NCI-H2227 (cell line): ENCODE data around the gene BOC.

ENCODE experiments used
- DNase-seq: peaks from one replicate; lab custom pipeline; 2025; ENCODE audit not compliant: unreplicated experiment; lab: John Stamatoyannopoulos, UW

BOC gene

GRCh38 chr3:113247068-113247467 lies 35.7 kb downstream of the BOC start:
- DNase-seq: no peak

DNA sequence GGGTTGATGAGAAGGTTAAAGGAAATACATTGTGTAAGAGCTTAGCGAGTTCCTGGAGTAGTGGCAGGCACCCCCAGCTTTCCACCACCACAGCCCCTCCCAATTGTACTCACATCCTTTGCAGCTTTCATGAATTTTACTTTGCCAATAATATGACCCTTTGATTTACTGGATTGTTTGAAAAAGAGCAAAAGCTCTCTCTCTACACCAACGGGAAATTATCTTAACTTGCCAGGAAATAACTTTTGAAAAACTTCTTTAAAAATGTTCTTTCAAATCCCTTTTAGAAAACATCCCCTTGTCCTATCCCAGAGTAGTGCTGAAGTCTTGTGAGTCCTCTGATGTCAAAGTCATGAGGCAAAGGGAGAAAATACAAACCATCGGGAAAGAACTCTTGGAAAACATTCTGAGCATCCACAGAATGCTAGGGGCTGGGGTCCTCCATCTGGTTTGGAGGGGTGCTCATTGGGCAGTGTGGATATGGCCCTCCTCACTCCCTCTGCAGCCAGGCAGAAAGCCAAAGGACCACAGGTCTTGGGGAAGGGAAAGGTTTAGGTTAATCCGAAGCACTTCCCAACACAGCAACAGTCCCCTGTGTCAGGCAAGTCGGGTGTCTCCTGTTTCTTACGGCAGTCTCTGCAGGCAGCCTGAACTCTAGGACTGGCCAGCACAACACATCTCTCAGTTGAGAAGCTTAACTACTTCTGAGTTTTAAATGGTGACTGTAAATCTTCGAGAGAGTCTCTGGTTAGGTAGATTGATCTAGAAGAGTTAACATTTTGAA lies 36.5 kb downstream of the BOC start:
- no peak for DNase-seq

DNA sequence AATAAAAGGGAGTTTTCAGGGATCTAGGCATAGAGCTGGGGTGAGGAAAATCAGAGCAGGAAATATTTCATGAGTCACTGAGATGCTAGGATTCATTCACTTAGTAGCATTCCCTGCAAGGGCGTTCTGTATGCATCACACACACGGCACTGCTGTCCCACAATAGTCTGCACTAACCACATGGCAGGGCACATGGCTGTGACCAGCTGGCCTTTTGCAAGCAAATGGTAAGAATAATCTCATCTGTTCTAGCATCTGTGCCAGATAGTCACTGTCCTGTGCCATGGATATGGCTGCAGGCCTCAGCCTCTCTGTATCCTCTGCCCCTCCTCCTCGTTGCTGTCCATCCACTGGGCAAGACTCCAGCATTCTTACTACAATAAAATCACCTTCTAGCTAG lies 37.8 kb downstream of the BOC start:
- DNase-seq: no peak

- no peak for DNase-seq
Observed at GRCh38 chr3:113249601-113250000, 38.2 kb downstream of the BOC start.

DNA sequence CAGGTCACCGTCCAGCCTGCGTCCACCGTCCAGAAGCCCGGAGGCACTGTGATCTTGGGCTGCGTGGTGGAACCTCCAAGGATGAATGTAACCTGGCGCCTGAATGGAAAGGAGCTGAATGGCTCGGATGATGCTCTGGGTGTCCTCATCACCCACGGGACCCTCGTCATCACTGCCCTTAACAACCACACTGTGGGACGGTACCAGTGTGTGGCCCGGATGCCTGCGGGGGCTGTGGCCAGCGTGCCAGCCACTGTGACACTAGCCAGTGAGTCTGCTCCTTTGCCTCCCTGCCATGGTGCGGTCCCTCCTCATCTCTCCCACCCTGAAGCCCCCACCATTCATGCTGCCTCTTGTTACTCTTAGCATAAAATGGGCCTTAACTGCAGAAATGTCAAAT lies 39.2 kb downstream of the BOC start:
- no peak for DNase-seq

DNA sequence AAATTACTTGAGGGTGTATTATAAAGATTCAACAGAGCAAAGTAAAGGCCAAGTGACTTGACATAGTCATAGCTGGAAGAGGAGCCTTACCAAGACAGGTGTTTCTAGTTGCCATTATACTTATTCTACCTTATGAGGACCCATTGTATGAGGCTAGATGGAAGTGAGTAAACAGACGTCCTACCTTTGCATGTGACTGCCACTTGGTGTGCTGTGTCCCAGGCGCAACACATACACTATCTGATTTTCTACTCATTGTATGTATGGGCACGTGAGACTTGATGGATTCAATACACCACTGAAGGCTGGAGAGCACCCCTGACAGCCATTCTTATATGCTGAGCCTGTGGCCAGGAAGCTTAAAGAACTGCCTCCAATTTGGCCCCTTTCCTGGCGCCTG lies 40.5 kb downstream of the BOC start:
- no peak for DNase-seq

DNA sequence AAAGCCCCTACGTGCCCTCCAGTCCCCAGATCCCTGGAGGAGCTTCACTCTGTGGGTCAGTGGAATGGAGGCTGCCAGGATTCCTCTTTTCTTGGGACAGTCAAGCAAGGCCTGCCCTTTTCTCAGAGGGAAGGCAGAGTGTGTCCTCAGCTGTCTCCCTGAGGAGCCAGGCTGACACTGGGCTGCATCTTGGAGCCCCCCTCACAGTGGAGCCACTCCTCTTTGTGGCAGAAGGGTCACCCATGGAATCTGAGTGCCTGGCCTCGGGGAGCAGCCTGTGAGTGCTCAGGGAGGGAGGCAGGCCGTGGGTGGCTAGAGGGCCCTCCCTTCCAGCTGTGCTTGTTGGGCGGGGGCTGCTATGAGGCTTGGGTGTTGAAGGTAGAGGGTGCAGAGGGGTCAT lies 41.2 kb downstream of the BOC start:
- no peak for DNase-seq

DNA sequence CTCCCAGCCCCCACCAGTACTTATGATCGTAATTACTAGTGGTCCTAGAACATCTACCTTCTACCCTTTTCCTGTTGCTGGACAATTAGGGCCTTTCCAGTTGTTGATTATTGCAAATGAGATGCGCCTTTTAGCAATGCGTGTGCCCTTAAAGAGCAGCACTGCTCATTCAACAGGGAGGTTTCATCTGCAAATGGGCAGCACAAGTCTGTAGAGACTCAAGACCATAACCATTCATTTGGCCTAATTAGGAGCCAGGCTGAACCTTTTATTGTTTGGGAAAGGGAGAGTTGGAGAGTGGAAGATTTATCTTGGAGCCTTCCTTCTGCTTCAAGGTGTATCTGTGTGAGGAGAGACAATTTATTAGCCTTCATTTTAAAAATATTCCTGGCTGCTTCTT lies 42.3 kb downstream of the BOC start:
- DNase-seq: no peak

- no peak for DNase-seq
Observed at GRCh38 chr3:113254171-113254947, 43.0 kb downstream of the BOC start.

- no peak for DNase-seq
Observed at GRCh38 chr3:113255100-113255853, 43.9 kb downstream of the BOC start.

DNA sequence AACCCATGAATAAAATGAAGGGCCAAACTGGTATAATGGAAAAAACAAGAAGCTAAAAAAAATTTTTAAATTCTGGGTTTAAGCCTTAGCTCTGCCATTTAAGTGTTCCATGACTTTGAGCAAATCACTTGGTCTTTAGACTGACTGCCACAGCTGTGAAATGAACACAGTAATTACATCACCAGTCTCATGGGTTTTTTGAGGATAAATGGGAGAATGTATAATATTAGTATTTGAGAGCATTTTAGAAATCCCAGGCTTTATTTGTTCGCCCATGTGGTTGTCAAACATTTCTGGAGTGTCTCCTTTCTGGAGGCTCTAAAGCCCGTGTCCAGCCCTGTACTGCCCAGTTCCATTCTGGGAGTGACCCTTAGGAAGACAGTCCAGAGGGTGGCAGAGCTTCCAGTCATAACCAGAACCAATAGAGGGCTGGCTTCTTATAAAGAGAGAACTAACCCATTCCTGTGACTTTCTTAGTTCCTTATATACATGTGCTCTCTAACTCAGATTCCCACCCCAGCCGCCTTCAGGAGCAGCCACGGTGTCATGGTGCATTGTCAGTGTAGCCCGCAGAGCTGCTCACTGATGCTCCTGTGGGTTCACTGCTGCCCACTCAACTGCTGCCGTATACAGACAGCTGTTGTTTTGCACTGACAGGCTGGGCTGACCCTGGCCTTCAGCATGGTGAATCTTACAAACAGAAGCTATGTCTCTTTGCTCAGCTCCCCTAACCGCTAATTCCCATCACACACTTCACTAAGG lies 44.7 kb downstream of the BOC start:
- no peak for DNase-seq

- DNase-seq: no peak
Observed at GRCh38 chr3:113258361-113258760, 47.0 kb downstream of the BOC start.

GRCh38 chr3:113259196-113259595 lies 47.8 kb downstream of the BOC start:
- DNase-seq: no peak

DNA sequence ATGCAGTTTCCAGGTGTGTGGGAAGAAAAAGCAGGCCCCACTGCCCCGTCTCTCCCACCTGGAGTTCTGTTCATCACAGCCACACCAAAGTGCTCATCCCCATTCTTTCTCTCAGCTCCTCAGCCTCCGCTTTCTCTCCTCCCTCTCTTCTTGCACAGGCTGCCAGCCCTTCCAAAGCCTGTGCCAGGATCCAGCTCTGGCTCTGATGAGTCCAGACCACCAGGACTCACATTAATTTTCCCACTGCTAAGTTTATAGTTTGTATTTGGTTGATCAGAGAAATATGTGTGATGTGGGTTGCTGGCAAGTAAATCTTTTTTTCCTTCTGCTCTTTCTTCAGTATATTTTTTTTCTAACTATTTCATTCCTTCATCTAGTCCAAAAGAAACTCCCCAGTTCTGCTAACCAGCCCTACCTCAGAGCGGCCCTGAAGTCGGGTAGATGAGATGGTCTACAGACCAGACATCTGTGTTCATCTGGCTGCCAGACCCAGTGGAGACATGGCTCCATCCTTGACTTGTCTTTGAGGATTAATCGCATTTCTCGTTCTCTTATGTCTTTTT lies 49.8 kb downstream of the BOC start:
- no peak for DNase-seq

GRCh38 chr3:113261626-113262303 lies 50.4 kb downstream of the BOC start:
- DNase-seq: no peak

GRCh38 chr3:113262304-113262665 lies 50.9 kb downstream of the BOC start:
- DNase-seq: no peak

DNA sequence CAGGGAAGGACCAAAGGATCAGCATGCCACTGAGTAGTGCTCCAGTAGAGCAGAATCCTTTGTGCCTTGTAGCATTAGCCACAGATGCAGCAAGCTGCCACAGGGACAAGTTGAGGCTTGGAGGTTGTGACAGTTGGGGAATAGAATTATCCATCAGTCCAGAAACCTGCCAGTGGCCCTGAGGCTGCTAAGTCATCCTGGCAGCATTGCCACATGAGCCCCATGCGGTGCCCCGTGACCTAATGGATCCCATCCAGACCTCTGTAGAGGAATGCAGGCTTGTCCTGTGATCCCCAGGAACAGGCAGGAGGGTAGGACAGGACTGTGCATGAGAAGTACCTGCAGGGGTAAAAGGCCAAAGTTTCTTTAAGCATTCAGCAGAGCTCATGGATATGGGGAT lies 51.7 kb downstream of the BOC start:
- DNase-seq: no peak

DNA sequence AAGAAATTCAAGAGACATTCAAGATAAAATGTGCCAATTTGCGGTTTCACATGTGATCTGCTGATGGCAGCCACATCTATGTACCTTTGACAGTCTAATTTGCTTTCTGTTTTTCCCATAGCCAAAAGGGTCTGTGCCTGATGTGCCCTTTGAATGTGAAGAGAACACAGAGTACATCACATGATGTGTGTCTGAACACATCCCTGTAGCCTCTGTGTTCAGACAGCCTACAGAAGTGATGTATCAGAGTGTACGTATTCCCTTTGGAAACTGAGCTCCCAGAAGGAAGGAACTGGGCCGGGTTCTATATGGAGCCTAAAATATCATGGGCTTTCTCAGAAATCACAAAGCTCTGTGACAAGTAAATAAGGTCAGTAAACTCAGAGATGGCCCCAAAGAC lies 52.4 kb downstream of the BOC start:
- no peak for DNase-seq

- no peak for DNase-seq
Observed at GRCh38 chr3:113264283-113265131, 53.1 kb downstream of the BOC start.
